Measurements from ENCODE around the gene SND1.

DNA sequence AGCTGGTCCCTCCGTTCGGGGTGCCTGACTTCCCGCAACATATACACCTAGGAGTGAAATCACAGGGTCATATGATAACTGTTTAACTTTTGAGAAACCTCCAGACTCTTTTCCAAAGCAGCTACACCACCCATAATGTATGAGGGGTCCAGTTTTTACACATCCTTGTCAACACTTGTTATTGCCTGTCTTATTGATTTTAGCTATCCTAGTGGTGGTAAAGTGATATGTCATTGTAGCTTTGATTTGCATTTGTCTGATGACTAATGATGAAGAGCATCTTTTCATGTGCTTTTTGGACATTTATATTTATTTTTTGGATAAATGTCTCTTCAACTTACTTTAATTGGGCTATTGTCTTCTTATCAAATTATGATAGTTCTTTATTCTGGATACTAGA is 29.0 kb downstream of the SND1 start:
- TF ChIP-seq EGR1 (IDR thresholded peaks at IDR 0.05): no peak
- TF ChIP-seq, protein P1, sequence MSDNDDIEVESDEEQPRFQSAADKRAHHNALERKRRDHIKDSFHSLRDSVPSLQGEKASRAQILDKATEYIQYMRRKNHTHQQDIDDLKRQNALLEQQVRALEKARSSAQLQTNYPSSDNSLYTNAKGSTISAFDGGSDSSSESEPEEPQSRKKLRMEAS (IDR thresholded peaks at IDR 0.05): no peak

All from Ishikawa (cell line).